ENCODE data around the gene PITRM1.

Gene PITRM1

DNA sequence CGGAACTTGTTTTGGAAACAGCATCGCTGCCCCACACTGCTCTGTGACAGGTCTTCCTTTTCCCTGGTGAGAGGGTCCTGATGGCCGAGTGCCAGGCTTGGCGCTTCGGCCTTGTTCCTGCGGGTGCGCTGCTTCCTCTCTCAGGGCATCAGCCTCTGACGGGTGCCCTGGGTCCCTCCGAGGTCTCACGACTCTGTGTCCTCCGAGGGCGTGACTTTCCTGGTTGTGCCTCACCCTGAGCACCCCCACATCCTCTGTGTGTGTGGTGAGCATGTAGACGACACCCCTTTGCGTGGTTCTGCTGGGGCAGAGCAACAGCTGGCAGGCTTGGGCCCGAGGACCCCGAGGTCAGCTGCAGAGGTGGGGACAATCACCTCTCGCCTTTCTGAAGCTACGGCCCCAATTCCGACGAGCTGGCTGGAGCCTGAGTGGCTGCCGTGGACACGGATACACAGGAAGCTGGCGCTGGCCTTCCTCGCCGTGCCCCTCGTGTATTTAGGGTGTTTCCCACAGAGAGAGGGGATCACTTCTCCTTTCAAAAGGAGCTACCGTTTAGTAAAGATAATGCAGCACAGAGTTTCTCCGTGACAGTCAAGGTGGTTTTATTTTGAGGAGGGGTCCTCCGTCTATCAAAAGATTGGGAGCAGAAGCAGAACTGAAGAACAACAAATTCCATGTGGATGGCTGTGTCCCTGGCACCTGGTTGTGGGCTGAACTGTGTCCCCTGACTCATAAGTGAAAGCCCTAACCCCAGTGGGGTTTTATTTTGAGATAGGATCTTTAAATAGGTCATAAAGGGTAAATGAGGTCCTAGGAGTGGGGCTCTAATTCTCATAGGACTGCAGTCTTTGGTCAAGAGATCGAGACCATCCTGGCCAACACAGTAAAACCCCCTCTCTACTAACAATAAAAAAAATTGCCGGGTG is 36.2 kb upstream of the PITRM1 start:
- TF ChIP-seq FOXM1 (IDR thresholded peaks at IDR 0.05; ENCODE audit: borderline replicate concordance, low read depth), result no peak
- TF ChIP-seq TCF12 (IDR thresholded peaks at IDR 0.05; ENCODE audit: low read depth), result no peak
- TF ChIP-seq EP300 (IDR thresholded peaks at IDR 0.05; ENCODE audit: borderline replicate concordance), result no peak
- TF ChIP-seq CEBPB (IDR thresholded peaks at IDR 0.05), result no peak
- no peak for TF ChIP-seq CREB1 (IDR thresholded peaks at IDR 0.05; ENCODE audit: low read depth)
- no peak for TF ChIP-seq TAF1 (IDR thresholded peaks at IDR 0.05; ENCODE audit: low read depth)
- TF ChIP-seq TEAD4 (IDR thresholded peaks at IDR 0.05), result no peak
- no peak for TF ChIP-seq ZBTB7A (IDR thresholded peaks at IDR 0.05; ENCODE audit: low read depth)
- no peak for TF ChIP-seq EGR1 (IDR thresholded peaks at IDR 0.05)
- TF ChIP-seq, protein P1, sequence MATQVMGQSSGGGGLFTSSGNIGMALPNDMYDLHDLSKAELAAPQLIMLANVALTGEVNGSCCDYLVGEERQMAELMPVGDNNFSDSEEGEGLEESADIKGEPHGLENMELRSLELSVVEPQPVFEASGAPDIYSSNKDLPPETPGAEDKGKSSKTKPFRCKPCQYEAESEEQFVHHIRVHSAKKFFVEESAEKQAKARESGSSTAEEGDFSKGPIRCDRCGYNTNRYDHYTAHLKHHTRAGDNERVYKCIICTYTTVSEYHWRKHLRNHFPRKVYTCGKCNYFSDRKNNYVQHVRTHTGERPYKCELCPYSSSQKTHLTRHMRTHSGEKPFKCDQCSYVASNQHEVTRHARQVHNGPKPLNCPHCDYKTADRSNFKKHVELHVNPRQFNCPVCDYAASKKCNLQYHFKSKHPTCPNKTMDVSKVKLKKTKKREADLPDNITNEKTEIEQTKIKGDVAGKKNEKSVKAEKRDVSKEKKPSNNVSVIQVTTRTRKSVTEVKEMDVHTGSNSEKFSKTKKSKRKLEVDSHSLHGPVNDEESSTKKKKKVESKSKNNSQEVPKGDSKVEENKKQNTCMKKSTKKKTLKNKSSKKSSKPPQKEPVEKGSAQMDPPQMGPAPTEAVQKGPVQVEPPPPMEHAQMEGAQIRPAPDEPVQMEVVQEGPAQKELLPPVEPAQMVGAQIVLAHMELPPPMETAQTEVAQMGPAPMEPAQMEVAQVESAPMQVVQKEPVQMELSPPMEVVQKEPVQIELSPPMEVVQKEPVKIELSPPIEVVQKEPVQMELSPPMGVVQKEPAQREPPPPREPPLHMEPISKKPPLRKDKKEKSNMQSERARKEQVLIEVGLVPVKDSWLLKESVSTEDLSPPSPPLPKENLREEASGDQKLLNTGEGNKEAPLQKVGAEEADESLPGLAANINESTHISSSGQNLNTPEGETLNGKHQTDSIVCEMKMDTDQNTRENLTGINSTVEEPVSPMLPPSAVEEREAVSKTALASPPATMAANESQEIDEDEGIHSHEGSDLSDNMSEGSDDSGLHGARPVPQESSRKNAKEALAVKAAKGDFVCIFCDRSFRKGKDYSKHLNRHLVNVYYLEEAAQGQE (IDR thresholded peaks at IDR 0.05; ENCODE audit: low read depth), result no peak
- TF ChIP-seq, protein P2, sequence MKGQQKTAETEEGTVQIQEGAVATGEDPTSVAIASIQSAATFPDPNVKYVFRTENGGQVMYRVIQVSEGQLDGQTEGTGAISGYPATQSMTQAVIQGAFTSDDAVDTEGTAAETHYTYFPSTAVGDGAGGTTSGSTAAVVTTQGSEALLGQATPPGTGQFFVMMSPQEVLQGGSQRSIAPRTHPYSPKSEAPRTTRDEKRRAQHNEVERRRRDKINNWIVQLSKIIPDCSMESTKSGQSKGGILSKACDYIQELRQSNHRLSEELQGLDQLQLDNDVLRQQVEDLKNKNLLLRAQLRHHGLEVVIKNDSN (IDR thresholded peaks at IDR 0.05), result no peak
- no peak for TF ChIP-seq YY1 (IDR thresholded peaks at IDR 0.05; ENCODE audit: low read depth)
- no peak for TF ChIP-seq RAD21 (IDR thresholded peaks at IDR 0.05; ENCODE audit: low read depth)

DNA sequence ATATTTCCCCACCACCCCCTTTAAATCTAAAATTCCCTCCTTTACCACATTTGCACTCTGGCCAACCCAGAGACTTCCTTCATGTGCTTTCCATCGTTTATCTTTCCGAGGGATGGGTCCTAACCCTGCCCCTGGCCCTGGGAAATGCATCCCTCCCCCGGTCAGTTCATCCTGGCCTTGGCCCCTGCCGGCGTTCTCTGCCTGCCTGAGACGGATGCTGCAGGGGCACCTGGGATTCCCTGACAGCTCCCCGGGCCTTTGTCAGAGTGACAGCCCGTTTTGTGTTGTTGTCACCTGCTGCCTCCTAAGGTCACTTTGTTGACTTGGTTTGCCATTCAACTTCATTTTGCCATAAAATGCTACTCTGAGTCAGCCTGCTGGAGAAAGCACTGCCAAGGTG is 34.8 kb upstream of the PITRM1 start:
- no peak for TF ChIP-seq TAF1 (IDR thresholded peaks at IDR 0.05; ENCODE audit: low read depth)
- TF ChIP-seq CEBPB (IDR thresholded peaks at IDR 0.05), result no peak
- TF ChIP-seq TCF12 (IDR thresholded peaks at IDR 0.05; ENCODE audit: low read depth), result no peak
- TF ChIP-seq NFIC (IDR thresholded peaks at IDR 0.05), result no peak
- no peak for TF ChIP-seq FOXM1 (IDR thresholded peaks at IDR 0.05; ENCODE audit: borderline replicate concordance, low read depth)
- TF ChIP-seq RAD21 (IDR thresholded peaks at IDR 0.05; ENCODE audit: low read depth), result no peak

DNA sequence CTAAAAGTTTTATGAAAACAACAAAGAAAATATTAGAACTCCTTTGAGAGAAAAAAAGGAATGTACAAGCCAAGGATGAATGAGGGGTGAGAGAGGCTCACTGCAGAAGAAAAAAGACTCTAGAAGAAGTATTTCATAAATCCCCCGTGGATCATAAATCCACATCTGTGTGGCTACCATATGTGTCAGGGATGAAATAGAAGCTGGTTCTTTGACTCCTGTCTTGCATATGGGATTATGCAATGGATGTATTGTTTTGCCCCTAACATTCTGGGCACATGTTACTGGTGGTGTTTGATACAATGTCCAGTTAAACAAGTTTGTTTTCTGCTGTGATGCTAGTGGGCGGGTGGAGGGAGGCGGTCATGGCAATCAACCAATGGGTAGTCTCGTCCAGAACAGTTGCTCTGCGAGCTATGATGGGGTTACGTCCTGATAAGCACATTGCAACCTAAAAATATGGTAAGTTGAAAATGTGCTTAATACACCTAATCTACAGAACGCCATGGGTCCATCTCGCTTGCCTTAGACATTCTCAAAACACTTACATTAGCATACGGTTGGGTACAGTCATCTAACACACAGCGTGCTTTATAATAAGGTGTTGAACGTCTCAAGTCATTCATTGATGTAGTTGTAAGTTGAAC is 34.1 kb upstream of the PITRM1 start:
- TF ChIP-seq NFIC (IDR thresholded peaks at IDR 0.05) (no peak), EGR1 (IDR thresholded peaks at IDR 0.05) (no peak), YY1 (IDR thresholded peaks at IDR 0.05; ENCODE audit: low read depth) (no peak), TAF1 (IDR thresholded peaks at IDR 0.05; ENCODE audit: low read depth) (no peak), FOXM1 (IDR thresholded peaks at IDR 0.05; ENCODE audit: borderline replicate concordance, low read depth) (no peak), TCF12 (IDR thresholded peaks at IDR 0.05; ENCODE audit: low read depth) (no peak), CEBPB (IDR thresholded peaks at IDR 0.05) (no peak), TEAD4 (IDR thresholded peaks at IDR 0.05) (no peak), CREB1 (IDR thresholded peaks at IDR 0.05; ENCODE audit: low read depth) (no peak), RAD21 (IDR thresholded peaks at IDR 0.05; ENCODE audit: low read depth) (no peak), ZBTB7A (IDR thresholded peaks at IDR 0.05; ENCODE audit: low read depth) (no peak), EP300 (IDR thresholded peaks at IDR 0.05; ENCODE audit: borderline replicate concordance) (no peak)
- TF ChIP-seq, protein P1 (IDR thresholded peaks at IDR 0.05; ENCODE audit: low read depth), result no peak
- TF ChIP-seq, protein P2 (IDR thresholded peaks at IDR 0.05), result no peak
- TF ChIP-seq, protein P3, sequence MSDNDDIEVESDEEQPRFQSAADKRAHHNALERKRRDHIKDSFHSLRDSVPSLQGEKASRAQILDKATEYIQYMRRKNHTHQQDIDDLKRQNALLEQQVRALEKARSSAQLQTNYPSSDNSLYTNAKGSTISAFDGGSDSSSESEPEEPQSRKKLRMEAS (IDR thresholded peaks at IDR 0.05), result no peak

DNA sequence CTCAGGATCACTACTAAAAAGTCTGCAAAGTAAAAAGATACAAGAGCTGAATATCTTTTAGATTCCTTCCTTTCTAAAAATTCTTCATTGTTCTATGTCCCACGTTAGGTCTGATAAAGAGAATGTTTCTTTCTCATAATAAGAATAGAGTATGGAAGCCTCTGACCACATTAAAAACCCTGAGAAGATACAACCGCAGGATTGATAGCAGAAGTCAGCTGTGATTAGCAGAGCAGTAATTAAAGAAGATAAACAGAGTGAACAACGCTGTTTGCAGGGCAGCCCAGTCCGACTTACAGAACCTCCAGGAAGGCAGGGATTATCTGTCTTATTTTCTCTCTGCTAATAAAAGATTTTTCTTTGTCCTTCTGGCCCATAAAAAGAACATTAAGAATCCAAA is 31.4 kb upstream of the PITRM1 start:
- TF ChIP-seq TCF12 (IDR thresholded peaks at IDR 0.05; ENCODE audit: low read depth) (no peak), NFIC (IDR thresholded peaks at IDR 0.05) (no peak), TEAD4 (IDR thresholded peaks at IDR 0.05) (no peak), EP300 (IDR thresholded peaks at IDR 0.05; ENCODE audit: borderline replicate concordance) (no peak), FOXM1 (IDR thresholded peaks at IDR 0.05; ENCODE audit: borderline replicate concordance, low read depth) (no peak), TAF1 (IDR thresholded peaks at IDR 0.05; ENCODE audit: low read depth) (no peak), RAD21 (IDR thresholded peaks at IDR 0.05; ENCODE audit: low read depth) (no peak), EGR1 (IDR thresholded peaks at IDR 0.05) (no peak), YY1 (IDR thresholded peaks at IDR 0.05; ENCODE audit: low read depth) (no peak), CREB1 (IDR thresholded peaks at IDR 0.05; ENCODE audit: low read depth) (no peak), CEBPB (IDR thresholded peaks at IDR 0.05) (no peak), ZBTB7A (IDR thresholded peaks at IDR 0.05; ENCODE audit: low read depth) (no peak)
- TF ChIP-seq, protein P2 (IDR thresholded peaks at IDR 0.05), result no peak
- TF ChIP-seq, protein P3 (IDR thresholded peaks at IDR 0.05), result no peak
- TF ChIP-seq, protein P1 (IDR thresholded peaks at IDR 0.05; ENCODE audit: low read depth), result no peak

Data from Ishikawa (cell line).